ENCODE results near the gene SLC29A2. TPM values are rescaled to one million over a fixed set of nuclear protein-coding genes. Genes with fewer than 3 reads are reported as not detected.

The SLC29A2 gene
- total and polyA plus RNA-seq, 2 of the 8 experiments (the other 6 are each of a cell fraction or from before 2014, with no cell fraction given), result 29.3 to 31.6 TPM

- no peak overlapping the region for H3K4ac ChIP-seq (replicated peaks; ENCODE audit: insufficient read length, low read depth, low read length)
- no peak overlapping the region for H3K56ac ChIP-seq (replicated peaks; ENCODE audit: insufficient read length, low read depth, low read length)
- DNase-seq (ENCODE audit: low read depth in 1 of 2, low spot score in 2 of 2) (peak in 1 of 2 experiments; percentile 77), FAIRE-seq (no peak)
- H2AK5ac ChIP-seq (ENCODE audit: low read depth, low read length), result peak overlapping the region; percentile 93; the same call in 1 of the 2 replicates
- peak overlapping the region; percentile 1 to 62 (median 48); a peak in 7 of 8 replicates for H3K4me3 ChIP-seq (ENCODE audit: extremely low read depth in 1 of 4, insufficient read depth in 2 of 4, low read depth in 3 of 4, low read length in 4 of 4)
- 36% methylated on average over 30 of the region's 35 CpGs; no CpG with 5 or more reads in 1 of the 2 experiments for WGBS, 2 experiments (ENCODE audit: extremely low coverage in 1 of 2, insufficient coverage in 1 of 2, insufficient read length in 1 of 2, insufficient replicate concordance in 2 of 2, low coverage in 1 of 2, low lambda C conversion rate in 2 of 2, missing lambda C conversion rate in 1 of 2)
- H2BK120ac ChIP-seq (replicated peaks; ENCODE audit: low read depth, low read length), result no peak overlapping the region
- H4K20me1 ChIP-seq (replicated peaks in 1 of 2; ENCODE audit: control insufficient read depth in 1 of 2, insufficient read depth in 2 of 2, low read length in 2 of 2), result no peaks in the 10 kb centered on the region
- no peaks in the 10 kb centered on the region for H3K79me2 ChIP-seq (ENCODE audit: control insufficient read depth in 1 of 2, insufficient read depth in 2 of 2, low read length in 2 of 2)
- H2AFZ ChIP-seq (ENCODE audit: low read length), result peak overlapping the region; percentile 27; the same call in 1 of the 2 replicates
- no peak overlapping the region for H4K5ac ChIP-seq (ENCODE audit: insufficient read length, low read depth, low read length)
- H3K14ac ChIP-seq (ENCODE audit: insufficient read length), result no peak overlapping the region
- H3K27me3 ChIP-seq (replicated peaks in 1 of 4; ENCODE audit: control insufficient read depth in 3 of 4, extremely low read depth in 1 of 4, insufficient read depth in 3 of 4, low read length in 3 of 4), result no peaks in the 10 kb centered on the region; a peak in 2 of 7 replicates
- peak overlapping the region; percentile 79; the same call in 1 of the 2 replicates for H4K8ac ChIP-seq (ENCODE audit: extremely low read depth, insufficient read depth, low read length)
- peak overlapping the region; percentile 48; the same call in 1 of the 2 replicates for H2BK20ac ChIP-seq (ENCODE audit: low read length)
- H3K9ac ChIP-seq (replicated peaks in 1 of 4; ENCODE audit: extremely low read depth in 1 of 4, low read depth in 3 of 4, low read length in 3 of 4), result peak overlapping the region in 1 of 4 experiments; percentile 29; a peak in 1 of 7 replicates
- no peaks in the 10 kb centered on the region; the same call in 1 of the 2 replicates for H3K23me2 ChIP-seq (ENCODE audit: low read depth, low read length)
- H2BK5ac ChIP-seq (ENCODE audit: low read depth, low read length), result peak overlapping the region; percentile 85; the same call in 1 of the 2 replicates
- peak overlapping the region; percentile 78 for H3K18ac ChIP-seq (ENCODE audit: extremely low read depth, low read length)
- H3K36me3 ChIP-seq (ENCODE audit: control insufficient read depth in 2 of 4, insufficient read depth in 4 of 4, low read length in 3 of 4), result peaks cover 0 to 3% (median 0%) of the 10 kb centered on the region in 4 experiments; a peak in 4 of 8 replicates
- POLR2A ChIA-PET (ENCODE audit: partially characterized antibody), result interaction anchor here (0.6 to 8.5 kb wide), 15 partner anchors 9 to 68 kb away, joined by 3 to 61 read pairs (median 5); partner anchors contain the start of genes B4GAT1, BRMS1 and CD248
- no peaks in the 10 kb centered on the region for H3K9me3 ChIP-seq (ENCODE audit: insufficient read depth in 2 of 2, low read depth in 1 of 2, low read length in 1 of 2)
- H3K23ac ChIP-seq (ENCODE audit: insufficient read length), result no peak overlapping the region
- H3K4me2 ChIP-seq (ENCODE audit: insufficient read depth in 1 of 2, low read depth in 2 of 2, low read length in 2 of 2), result peak overlapping the region; percentile 68 to 81
- H2BK15ac ChIP-seq (ENCODE audit: low read length), result peak overlapping the region; percentile 98; the same call in 1 of the 2 replicates
- peak overlapping the region; percentile 75; the same call in 1 of the 2 replicates for H2BK12ac ChIP-seq (ENCODE audit: low read depth, low read length)
- H4K91ac ChIP-seq (replicated peaks; ENCODE audit: insufficient read length, low read length), result peak overlapping the region; percentile 20
- H3K79me1 ChIP-seq (ENCODE audit: low read depth, low read length), result no peaks in the 10 kb centered on the region
- H3K4me1 ChIP-seq (replicated peaks in 1 of 4; ENCODE audit: control insufficient read depth in 3 of 4, insufficient read depth in 4 of 4, low read length in 3 of 4), result peaks cover 0 to 20% (median 14%) of the 10 kb centered on the region in 4 experiments; a peak in 6 of 7 replicates
- H3K27ac ChIP-seq (ENCODE audit: low read depth, low read length), result no peak overlapping the region
- CTCF ChIA-PET (ENCODE audit: partially characterized antibody), result interaction anchor here (0.8 to 8.7 kb wide), 20 partner anchors 9 to 143 kb away, joined by 3 to 242 read pairs (median 8); partner anchors contain the start of genes BRMS1, CD248 and YIF1A
- TF ChIP-seq CBX8 (IDR thresholded peaks at IDR 0.05; ENCODE audit: borderline replicate concordance, low read depth, low read length), result no peak
- TF ChIP-seq RAD21 (IDR thresholded peaks at IDR 0.05 in 1 of 2, conservative IDR thresholded peaks at IDR 0.05 in 1 of 2; ENCODE audit: low read depth in 2 of 2, low read length in 2 of 2), result no peak
- peak; percentile 82 for TF ChIP-seq E2F6 (IDR thresholded peaks at IDR 0.05)
- TF ChIP-seq BCL11A (IDR thresholded peaks at IDR 0.05; ENCODE audit: low read depth in 2 of 2, low read length in 2 of 2), result no peak
- TF ChIP-seq MAX (IDR thresholded peaks at IDR 0.05), result peak; percentile 82
- TF ChIP-seq SRF (IDR thresholded peaks at IDR 0.05; ENCODE audit: low read depth, low read length), result no peak
- TF ChIP-seq CBX5 (IDR thresholded peaks at IDR 0.05; ENCODE audit: low read depth, low read length), result no peak
- TF ChIP-seq NANOG (IDR thresholded peaks at IDR 0.05; ENCODE audit: insufficient read depth, low read depth, low read length, poor library complexity, severe bottlenecking), result no peak
- TF ChIP-seq ZNF274 (IDR thresholded peaks at IDR 0.05; ENCODE audit: borderline replicate concordance, extremely low read depth, low read length), result no peak
Measured at GRCh38 chr11:66335531-66336233, 35.9 kb downstream of the SLC29A2 start.
